GM12891 (cell line): ENCODE measurements around the gene HAPLN2. TPM values are rescaled to one million over a fixed set of nuclear protein-coding genes. Genes with fewer than 3 reads are reported as not detected.

Experiments used
- DNase-seq: peaks from one replicate; pipeline ENCODE4 v3.0.0; 2011; ENCODE audit warnings: low spot score; ENCODE audit not compliant: insufficient read length
- FAIRE-seq: peaks from 2 replicates; lab custom pipeline; 2011; peaks lifted over from hg19 to GRCh38; lab: Jason Lieb, UNC
- PAX5 ChIP-seq: IDR thresholded peaks from 2 replicates; pipeline ENCODE4 v1.6.1; 2011; ENCODE audit warnings: low read length, moderate library complexity, mild to moderate bottlenecking; ENCODE audit not compliant: insufficient read depth, severe bottlenecking
- POLR2A ChIP-seq: IDR thresholded peaks from 2 replicates; pipeline ENCODE4 v1.6.1; 2011; ENCODE audit warnings: low read depth, low read length, control low read depth
- POLR2AphosphoS5 ChIP-seq: IDR thresholded peaks from 2 replicates; pipeline ENCODE4 v1.6.1; 2011; ENCODE audit warnings: low read depth, low read length, control low read depth
- POU2F2 ChIP-seq: IDR thresholded peaks from 2 replicates; pipeline ENCODE4 v1.6.1; 2011; ENCODE audit warnings: low read depth, mild to moderate bottlenecking, control low read depth, low read length, moderate library complexity
- SPI1 ChIP-seq: IDR thresholded peaks from 2 replicates; pipeline ENCODE4 v1.6.1; 2011; ENCODE audit warnings: low read depth, low read length, control low read depth
- TAF1 ChIP-seq: IDR thresholded peaks from 2 replicates; pipeline ENCODE4 v1.6.1; 2011; ENCODE audit warnings: low read depth, low read length, control low read depth
- polyA plus RNA-seq: library from polyadenylated mRNA; unstranded; fragments of >200 nt; gene quantifications from one replicate; pipeline ENCODE4 v1.2.1, GENCODE V29; 2012; ENCODE audit warnings: low read depth, missing spikeins, inconsistent platforms; ENCODE audit not compliant: missing spikeins

HAPLN2 gene
- not detected for polyA plus RNA-seq

GRCh38 chr1:156618853-156619581 is at the start of gene HAPLN2:
Gene HAPLN2, plus strand, starts transcription at chr1:156619415. Its CDS starts 4,076 bp downstream, at chr1:156623491.
- FAIRE-seq (no peak), DNase-seq (no peak)
- no peak for TF ChIP-seq POU2F2
- TF ChIP-seq SPI1 = no peak
- no peak for TF ChIP-seq POLR2A
- no peak for TF ChIP-seq TAF1
- no peak for TF ChIP-seq PAX5
- TF ChIP-seq POLR2AphosphoS5 = no peak

GRCh38 chr1:156571261-156571852 is 47.9 kb upstream of the HAPLN2 start:
- no peak for TF ChIP-seq PAX5
- TF ChIP-seq TAF1 = no peak
- no peak for TF ChIP-seq POU2F2
- TF ChIP-seq POLR2A = no peak
- no peak for TF ChIP-seq POLR2AphosphoS5
- TF ChIP-seq SPI1 = no peak
- FAIRE-seq (no peak), DNase-seq (no peak)

- no peak for TF ChIP-seq POLR2A
- TF ChIP-seq SPI1 = peak; percentile 71
- DNase-seq (peak; percentile 93), FAIRE-seq (peak; percentile 79)
Measured at GRCh38 chr1:156571919-156572662, 47.1 kb upstream of the HAPLN2 start, which contains the start of gene IQGAP3. Gene IQGAP3, minus strand, starts transcription at chr1:156572565. Its CDS starts 36 bp downstream, at chr1:156572529.

- FAIRE-seq (no peak), DNase-seq (no peak)
- TF ChIP-seq PAX5 (no peak), POLR2A (no peak), TAF1 (no peak), POLR2AphosphoS5 (no peak), SPI1 (no peak), POU2F2 (no peak)
Measured at GRCh38 chr1:156572663-156573018, 46.6 kb upstream of the HAPLN2 start.

- DNase-seq (no peak), FAIRE-seq (no peak)
- TF ChIP-seq POLR2AphosphoS5 = no peak
- no peak for TF ChIP-seq POU2F2
- TF ChIP-seq SPI1 = no peak
- TF ChIP-seq PAX5 = no peak
- no peak for TF ChIP-seq POLR2A
- TF ChIP-seq TAF1 = no peak
Measured at GRCh38 chr1:156574039-156574633, 45.1 kb upstream of the HAPLN2 start.

- TF ChIP-seq POLR2A = no peak
- no peak for TF ChIP-seq POLR2AphosphoS5
- no peak for TF ChIP-seq TAF1
- DNase-seq (no peak), FAIRE-seq (no peak)
Measured at GRCh38 chr1:156577550-156577949, 41.7 kb upstream of the HAPLN2 start.

GRCh38 chr1:156578055-156578454 is 41.2 kb upstream of the HAPLN2 start:
- TF ChIP-seq POU2F2 (no peak), SPI1 (no peak), TAF1 (no peak)
- DNase-seq = no peak
- no peak for FAIRE-seq

GRCh38 chr1:156579472-156579871 is 39.7 kb upstream of the HAPLN2 start, which contains the start of gene TTC24:
Gene TTC24, plus strand, starts transcription at chr1:156579723. Its CDS starts 1,642 bp downstream, at chr1:156581365.
- FAIRE-seq (no peak), DNase-seq (no peak)
- no peak for TF ChIP-seq PAX5
- TF ChIP-seq POLR2A = no peak
- TF ChIP-seq TAF1 = no peak
- no peak for TF ChIP-seq POLR2AphosphoS5
- no peak for TF ChIP-seq SPI1
- no peak for TF ChIP-seq POU2F2

- TF ChIP-seq POLR2AphosphoS5 = no peak
- TF ChIP-seq POU2F2 = no peak
- no peak for TF ChIP-seq POLR2A
- no peak for TF ChIP-seq TAF1
- TF ChIP-seq SPI1 = no peak
- no peak for TF ChIP-seq PAX5
- FAIRE-seq = peak; percentile 45
- DNase-seq = peak; percentile 48
Measured at GRCh38 chr1:156581661-156582387, 37.4 kb upstream of the HAPLN2 start.
